VCaP (cell line): ENCODE measurements around the gene ANO8.

ENCODE experiments used
- H3K27ac ChIP-seq: fragments of 450-650 bp; 2 replicates; pipeline ENCODE4 v1.5.1; 2017
- TF ChIP-seq, protein P1 (sequence below): fragments of 450-650 bp; conservative IDR thresholded peaks from 2 replicates; pipeline ENCODE4 v1.5.1; 2017; ENCODE audit warnings: mild to moderate bottlenecking, moderate library complexity

The ANO8 gene

DNA sequence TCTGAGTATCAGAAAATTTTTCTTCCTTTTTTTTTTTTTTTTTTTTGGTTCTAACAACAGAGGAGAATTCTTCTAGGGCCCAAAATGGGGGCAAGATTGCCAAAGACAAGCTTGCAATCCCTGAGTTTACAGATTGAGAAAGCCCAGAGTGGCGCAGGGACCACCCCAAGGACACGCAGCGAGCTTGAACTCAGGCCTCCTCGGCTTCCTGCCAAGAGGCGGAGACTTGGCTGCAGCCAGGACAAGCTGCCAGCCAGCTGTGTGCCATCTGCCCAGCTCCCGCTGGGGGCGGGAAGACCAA is 29.5 kb downstream of the ANO8 start:
- TF ChIP-seq, protein P1, sequence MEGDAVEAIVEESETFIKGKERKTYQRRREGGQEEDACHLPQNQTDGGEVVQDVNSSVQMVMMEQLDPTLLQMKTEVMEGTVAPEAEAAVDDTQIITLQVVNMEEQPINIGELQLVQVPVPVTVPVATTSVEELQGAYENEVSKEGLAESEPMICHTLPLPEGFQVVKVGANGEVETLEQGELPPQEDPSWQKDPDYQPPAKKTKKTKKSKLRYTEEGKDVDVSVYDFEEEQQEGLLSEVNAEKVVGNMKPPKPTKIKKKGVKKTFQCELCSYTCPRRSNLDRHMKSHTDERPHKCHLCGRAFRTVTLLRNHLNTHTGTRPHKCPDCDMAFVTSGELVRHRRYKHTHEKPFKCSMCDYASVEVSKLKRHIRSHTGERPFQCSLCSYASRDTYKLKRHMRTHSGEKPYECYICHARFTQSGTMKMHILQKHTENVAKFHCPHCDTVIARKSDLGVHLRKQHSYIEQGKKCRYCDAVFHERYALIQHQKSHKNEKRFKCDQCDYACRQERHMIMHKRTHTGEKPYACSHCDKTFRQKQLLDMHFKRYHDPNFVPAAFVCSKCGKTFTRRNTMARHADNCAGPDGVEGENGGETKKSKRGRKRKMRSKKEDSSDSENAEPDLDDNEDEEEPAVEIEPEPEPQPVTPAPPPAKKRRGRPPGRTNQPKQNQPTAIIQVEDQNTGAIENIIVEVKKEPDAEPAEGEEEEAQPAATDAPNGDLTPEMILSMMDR: 0 out of 2 replicates have a peak, but pooled peaks have one; percentile 16
- H3K27ac ChIP-seq: peak overlapping the region; percentile 98

DNA sequence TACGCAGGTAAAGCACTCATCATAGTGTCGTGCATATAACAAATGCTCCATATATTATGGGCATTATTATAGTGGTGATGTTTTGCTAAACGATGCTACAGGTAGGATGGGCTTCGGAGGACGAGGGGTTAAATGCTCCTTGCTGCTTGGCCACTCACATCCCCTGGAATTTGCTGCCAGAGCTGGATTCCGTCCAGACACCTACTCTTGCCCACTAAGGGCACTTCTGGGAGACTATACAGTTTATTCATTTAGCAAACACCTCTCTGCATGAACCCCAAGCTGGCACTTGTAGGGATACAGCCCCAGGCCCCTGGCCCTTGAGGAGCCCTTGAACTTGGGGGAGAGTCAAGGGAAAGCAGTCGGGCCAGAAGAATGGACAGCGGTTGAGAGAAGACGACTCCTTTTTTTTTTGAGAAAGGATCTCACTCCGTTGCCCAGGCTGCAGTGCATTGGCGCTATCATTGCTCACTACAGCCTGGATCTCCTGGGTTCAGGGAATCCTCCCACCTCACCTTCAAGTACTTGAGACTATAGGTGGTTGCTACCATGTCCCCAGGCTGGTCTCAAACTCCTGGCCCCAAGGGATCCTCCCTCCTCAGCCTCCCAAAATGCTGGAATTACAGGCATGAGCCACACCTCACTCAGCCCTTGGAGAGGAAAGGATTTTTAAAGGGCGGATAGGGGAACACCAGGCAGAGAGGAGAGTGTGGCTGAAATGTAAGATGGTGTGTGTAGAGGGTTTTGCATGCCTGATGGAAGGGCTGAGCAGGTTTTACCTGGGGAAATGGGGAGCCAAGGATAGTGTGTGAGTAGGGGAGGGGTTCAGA is 30.1 kb downstream of the ANO8 start:
- TF ChIP-seq, protein P1: no peak
- peak overlapping the region; percentile 98 for H3K27ac ChIP-seq

DNA sequence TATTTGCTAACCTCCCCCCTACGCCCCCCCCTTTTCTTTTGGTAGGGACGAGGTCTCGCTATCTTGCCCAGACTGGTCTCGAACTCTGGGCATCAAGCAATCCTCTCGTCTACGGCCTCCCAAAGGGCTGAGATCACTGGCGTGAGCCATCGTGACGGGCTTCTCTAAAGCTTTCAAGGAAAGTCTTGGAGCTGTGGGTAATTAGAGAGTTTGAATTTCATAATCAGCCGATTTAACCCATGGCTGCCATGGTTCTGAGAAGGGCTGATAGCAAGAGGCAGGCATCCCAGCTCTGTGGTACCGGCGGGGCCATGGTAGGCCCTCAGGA is 30.8 kb downstream of the ANO8 start:
- TF ChIP-seq, protein P1: no peak
- peak overlapping the region; percentile 78; the same call in 1 of the 2 replicates for H3K27ac ChIP-seq

DNA sequence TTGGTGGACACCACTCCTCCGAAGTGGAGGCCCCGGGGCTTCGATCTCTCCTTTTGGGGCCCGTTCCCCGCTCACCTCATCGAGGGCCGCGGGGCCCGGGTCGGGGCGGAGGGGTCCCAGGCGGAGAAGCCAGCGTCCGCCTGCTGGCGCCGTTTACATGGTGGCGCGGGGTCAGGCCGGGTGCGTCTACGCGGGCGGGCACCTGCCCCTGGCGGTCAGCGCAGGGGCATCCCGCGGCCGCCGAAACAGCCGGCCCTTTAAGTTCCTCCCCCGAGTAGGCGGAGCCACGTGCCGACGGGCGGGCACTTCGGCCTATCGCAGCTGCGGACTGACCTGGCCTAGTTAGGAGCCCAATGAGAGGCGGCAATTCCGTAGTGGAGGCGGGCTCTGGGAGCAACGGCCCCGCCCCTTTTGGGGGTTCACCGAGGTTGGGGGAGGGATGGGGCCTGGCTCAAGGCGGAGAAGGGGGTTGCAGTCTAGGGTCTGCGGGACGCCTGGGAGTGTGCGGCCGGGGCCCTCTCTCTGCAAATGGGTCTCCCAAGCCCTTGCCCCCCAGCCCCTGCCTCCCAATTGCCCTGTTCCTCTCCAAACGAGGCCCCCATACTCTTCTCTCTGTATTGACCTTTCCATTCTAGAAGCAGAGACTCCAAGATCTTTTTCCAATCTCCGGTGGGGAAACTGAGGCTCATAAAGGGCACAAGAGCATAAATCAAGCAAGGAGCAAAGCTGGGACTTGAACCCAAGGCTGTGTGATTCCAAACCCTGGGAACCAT is 31.3 kb downstream of the ANO8 start, which contains the start of gene ABHD8:
Gene ABHD8, minus strand, starts transcription at position 259 of the 773 bp plus-strand sequence. CDS start 1,809 bp downstream, outside the sequence.
- peak within 1 kb of the TSS; percentile 78; the same call in 1 of the 2 replicates for H3K27ac ChIP-seq

DNA sequence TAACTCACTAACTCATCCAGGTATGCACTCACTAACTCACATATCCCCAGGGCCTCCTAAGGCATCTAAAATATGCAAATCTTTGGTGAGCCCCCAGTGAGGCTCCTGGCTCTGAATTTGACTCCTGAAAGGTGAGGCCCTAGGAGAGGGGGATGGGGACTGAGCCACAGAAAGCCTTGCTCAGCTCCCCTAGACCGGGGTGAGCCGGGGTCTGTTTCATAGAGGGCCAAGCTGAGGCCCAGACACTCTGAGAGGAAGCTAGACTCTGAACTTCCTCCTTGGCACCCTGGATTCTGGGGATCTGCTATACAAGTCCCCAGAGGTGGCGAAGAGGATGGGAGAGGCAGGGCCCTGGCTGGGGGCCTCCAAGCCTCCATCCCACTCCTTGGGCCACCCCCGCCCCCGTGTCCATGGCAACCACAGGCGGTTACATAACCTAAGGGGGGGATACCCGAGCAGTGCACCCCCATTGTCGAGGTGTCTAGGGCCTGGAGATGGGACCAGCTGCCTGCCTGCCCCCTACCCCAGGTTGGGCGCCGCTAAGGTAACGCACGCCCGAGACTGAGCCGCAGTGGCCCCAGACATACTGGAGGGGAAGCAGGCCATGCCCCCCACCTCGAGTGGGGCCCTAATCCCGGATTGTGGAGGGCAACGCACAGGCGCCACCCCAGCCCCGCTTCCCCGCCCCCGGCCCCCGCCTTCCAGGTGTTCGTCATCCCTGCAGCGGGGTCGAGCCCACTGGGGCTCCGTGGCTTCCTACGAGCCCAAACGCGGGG is 32.1 kb downstream of the ANO8 start:
- H3K27ac ChIP-seq: peak overlapping the region; percentile 78; the same call in 1 of the 2 replicates
- TF ChIP-seq, protein P1: no peak

More for the DNA sequence above, 31.3 kb downstream of the ANO8 start, which contains the start of gene ABHD8:
- TF ChIP-seq, protein P1: peak; percentile 79

DNA sequence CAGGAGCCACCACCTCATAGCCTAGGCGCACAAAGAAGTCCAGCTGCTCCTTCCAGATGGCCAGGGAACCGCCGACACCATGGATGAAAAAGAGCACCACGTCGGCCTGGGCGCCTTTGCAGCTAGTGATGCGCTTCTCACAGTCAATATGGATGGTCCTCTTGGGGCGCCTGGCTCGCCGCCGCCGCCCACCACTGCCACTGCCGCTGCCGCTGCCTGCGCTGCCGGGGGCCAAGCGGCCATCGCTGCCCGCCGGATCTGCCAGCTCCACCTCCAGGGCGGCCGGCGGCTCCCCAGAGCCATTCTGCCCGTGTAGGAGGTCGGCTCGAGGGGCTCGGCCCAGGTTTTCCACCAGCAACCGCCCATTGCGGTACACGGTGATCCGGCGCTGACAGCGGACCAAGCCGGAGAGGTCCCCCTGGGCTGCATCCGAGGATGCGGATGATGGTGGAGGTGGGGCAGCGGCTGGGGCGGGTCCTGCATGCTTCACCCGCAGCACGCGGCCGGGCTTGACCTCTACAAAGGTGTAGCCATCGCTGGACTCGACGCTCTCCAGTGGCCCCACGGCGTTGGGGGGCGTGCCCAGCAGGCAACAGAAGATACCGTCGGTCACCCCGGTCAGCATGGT is 33.5 kb downstream of the ANO8 start:
- no peak overlapping the region for H3K27ac ChIP-seq
- TF ChIP-seq, protein P1: no peak
